HCT116 (cell line): ENCODE data around the gene SLC25A3. TPM values are rescaled to one million over a fixed set of nuclear protein-coding genes. Genes with fewer than 3 reads are reported as not detected.
A peak's percentile ranks its signal among the peaks of the same experiment; 100 is the strongest.

Source experiments
- ATAC-seq: fragments of 200-7000 bp; cut with Tn5 transposase; 2 replicates; pipeline ENCODE4 v1.9.1; 2020; ENCODE audit warnings: mild to moderate bottlenecking, moderate library complexity
- BruUV-seq: library from RNA; stranded (reverse); fragments of 400-500 nt; replicated peaks from 2 replicates; lab custom pipeline; 2021; lab: Mats Ljungman, UMichigan
- CTCF ChIA-PET: fragments of 300-600 bp; sonication (Branson Sonifier 250); formaldehyde crosslinking; loops from one replicate; lab custom pipeline; 2021; ENCODE audit warnings: antibody characterized with exemption; lab: Charles Lee
- POLR2A ChIA-PET: fragments of 300-600, 350-600 bp; sonication (Branson Sonifier 250); formaldehyde crosslinking; loops from one replicate; lab custom pipeline; 2021; ENCODE audit warnings: antibody characterized with exemption; lab: Charles Lee
- RAD21 ChIA-PET, 2 experiments: fragments of 300-600 bp; sonication (Branson Sonifier 250); formaldehyde crosslinking; loops; one replicate each; lab custom pipeline; 2023; ENCODE audit warnings: low total read pairs in 2 of 2; ENCODE audit not compliant: uncharacterized antibody in 2 of 2, unreplicated experiment in 2 of 2, low non-redundant PET in 1 of 2; lab: Charles Lee
- DNase-seq: peaks from one replicate; pipeline ENCODE4 v3.0.0-alpha.2; 2010; ENCODE audit warnings: low read depth, low spot score
- H2AFZ ChIP-seq: fragments of 200-600 bp; shearing (Covaris generic), sonication (generic); 2 replicates; pipeline ENCODE4 v1.6.1; 2017; ENCODE audit warnings: low read depth, mixed run types, mixed read lengths, antibody characterized with exemption, low read length; ENCODE audit not compliant: poor library complexity, severe bottlenecking
- H3K27ac ChIP-seq: 2 replicates; pipeline ENCODE4 v1.5.1; 2012; ENCODE audit warnings: low read depth, low read length
- H3K27me3 ChIP-seq: fragments of 200-600 bp; sonication (generic); 2 replicates; pipeline ENCODE4 v1.6.1; 2016; ENCODE audit warnings: mixed run types, low read length, mixed read lengths; ENCODE audit not compliant: insufficient read depth
- H3K36me3 ChIP-seq, 2 experiments: fragments of 200-500 bp in 1 of 2; fragments of 200-600 bp in 1 of 2; sonication (Bioruptor generic) in 1 of 2; sonication (generic) in 1 of 2; 2 replicates each; pipeline versions ENCODE4 v1.5.1 to v1.6.1; 2014 to 2016; ENCODE audit warnings: low read length in 2 of 2, inconsistent platforms in 1 of 2, mixed read lengths in 1 of 2, mixed run types in 1 of 2; ENCODE audit not compliant: insufficient read depth in 2 of 2, control insufficient read depth in 1 of 2
- H3K4me1 ChIP-seq, 2 experiments: fragments of 200-600 bp in 1 of 2; sonication (generic) in 1 of 2; 2 replicates each; pipeline versions ENCODE4 v1.5.1 to v1.6.1; 2012 to 2017; ENCODE audit warnings: low read length in 2 of 2, inconsistent platforms in 1 of 2, mild to moderate bottlenecking in 1 of 2, mixed read lengths in 1 of 2, mixed run types in 1 of 2, moderate library complexity in 1 of 2; ENCODE audit not compliant: insufficient read depth in 2 of 2, control insufficient read depth in 1 of 2
- H3K4me2 ChIP-seq: fragments of 200-600 bp; sonication (generic); 2 replicates; pipeline ENCODE4 v1.6.1; 2017; ENCODE audit warnings: mixed run types, low read length, mixed read lengths
- H3K4me3 ChIP-seq, 2 experiments: fragments of 200-600 bp in 1 of 2; sonication (generic) in 1 of 2; replicated peaks in 1 of 2; 2 replicates each; pipeline ENCODE4 v1.5.1; 2011 to 2016; ENCODE audit warnings: low read length in 2 of 2, control low read depth in 1 of 2, low read depth in 1 of 2, mild to moderate bottlenecking in 1 of 2, mixed read lengths in 1 of 2, mixed run types in 1 of 2
- H3K79me2 ChIP-seq: fragments of 200-600 bp; sonication (generic); 2 replicates; pipeline ENCODE4 v1.6.1; 2017; ENCODE audit warnings: mild to moderate bottlenecking, mixed run types, low read length, moderate library complexity, mixed read lengths; ENCODE audit not compliant: insufficient read depth
- H3K9ac ChIP-seq: fragments of 200-600 bp; sonication (generic); 2 replicates; pipeline ENCODE4 v1.6.1; 2016; ENCODE audit warnings: low read length, mixed read lengths
- H3K9me2 ChIP-seq: fragments of 200-600 bp; sonication (generic), shearing (Covaris generic); 2 replicates; pipeline ENCODE4 v1.6.1; 2017; ENCODE audit warnings: mixed run types, mild to moderate bottlenecking, moderate library complexity; ENCODE audit not compliant: insufficient read depth
- H3K9me3 ChIP-seq, 2 experiments: fragments of 200-500 bp in 1 of 2; fragments of 200-600 bp in 1 of 2; sonication (Bioruptor generic) in 1 of 2; sonication (generic) in 1 of 2; 2 replicates each; pipeline ENCODE4 v1.6.1; 2014 to 2017; ENCODE audit warnings: low read length in 2 of 2, mixed read lengths in 2 of 2, inconsistent platforms in 1 of 2, low read depth in 1 of 2, mild to moderate bottlenecking in 1 of 2, mixed run types in 1 of 2, moderate library complexity in 1 of 2; ENCODE audit not compliant: control insufficient read depth in 1 of 2, insufficient read depth in 1 of 2
- H4K20me1 ChIP-seq: fragments of 200-600 bp; sonication (generic), shearing (Covaris generic); 2 replicates; pipeline ENCODE4 v1.6.1; 2017; ENCODE audit warnings: mixed run types, mild to moderate bottlenecking, moderate library complexity; ENCODE audit not compliant: insufficient read depth
- CBX3 ChIP-seq: IDR thresholded peaks from 2 replicates; pipeline ENCODE4 v1.6.1; 2012; ENCODE audit warnings: low read depth
- CEBPB ChIP-seq: IDR thresholded peaks from 2 replicates; pipeline ENCODE4 v1.6.1; 2012; ENCODE audit warnings: low read depth
- ELF1 ChIP-seq: IDR thresholded peaks from 2 replicates; pipeline ENCODE4 v1.6.1; 2012; ENCODE audit warnings: low read depth, borderline replicate concordance
- EZH2 ChIP-seq: fragments of 200-600 bp; sonication (generic); IDR thresholded peaks from 2 replicates; pipeline ENCODE4 v1.6.1; 2017; ENCODE audit warnings: antibody characterized with exemption, mixed run types
- EZH2phosphoT487 ChIP-seq: fragments of 200-600 bp; IDR thresholded peaks from 2 replicates; pipeline ENCODE4 v1.6.1; 2018; ENCODE audit warnings: antibody characterized with exemption, borderline replicate concordance
- FOSL1 ChIP-seq: IDR thresholded peaks from 2 replicates; pipeline ENCODE4 v1.6.1; 2012; ENCODE audit warnings: low read depth
- JUND ChIP-seq: IDR thresholded peaks from 2 replicates; pipeline ENCODE4 v1.6.1; 2012
- POLR2A ChIP-seq: IDR thresholded peaks from 2 replicates; pipeline ENCODE4 v1.7.0; 2011; ENCODE audit warnings: borderline replicate concordance; ENCODE audit not compliant: insufficient read depth, insufficient read length; ENCODE audit errors: extremely low read depth
- POLR2AphosphoS5 ChIP-seq: IDR thresholded peaks from 2 replicates; pipeline ENCODE4 v1.6.1; 2011; ENCODE audit warnings: mild to moderate bottlenecking, low read depth, low read length, moderate library complexity
- RAD21 ChIP-seq: IDR thresholded peaks from 2 replicates; pipeline ENCODE4 v1.6.1; 2012; ENCODE audit warnings: low read depth, mild to moderate bottlenecking
- REST ChIP-seq: IDR thresholded peaks from 2 replicates; pipeline ENCODE4 v1.6.1; 2012; ENCODE audit warnings: low read depth
- SIN3A ChIP-seq: IDR thresholded peaks from 2 replicates; pipeline ENCODE4 v1.6.1; 2012; ENCODE audit warnings: low read depth
- SP1 ChIP-seq: IDR thresholded peaks from 2 replicates; pipeline ENCODE4 v1.6.1; 2012; ENCODE audit warnings: low read depth
- SRF ChIP-seq: IDR thresholded peaks from 2 replicates; pipeline ENCODE4 v1.6.1; 2012; ENCODE audit warnings: low read depth
- TCF7L2 ChIP-seq: IDR thresholded peaks from 2 replicates; pipeline ENCODE4 v1.7.0; 2011; ENCODE audit warnings: borderline replicate concordance, inconsistent platforms; ENCODE audit not compliant: insufficient read depth, insufficient read length; ENCODE audit errors: extremely low read depth
- YY1 ChIP-seq: IDR thresholded peaks from 2 replicates; pipeline ENCODE4 v1.6.1; 2011; ENCODE audit warnings: low read length, low read depth, moderate library complexity, mild to moderate bottlenecking; ENCODE audit not compliant: insufficient replicate concordance; ENCODE audit errors: extremely low read depth
- ZNF274 ChIP-seq: fragments of 200-500 bp; sonication (Bioruptor generic); IDR thresholded peaks from 2 replicates; pipeline ENCODE4 v1.6.1; 2014; ENCODE audit warnings: mild to moderate bottlenecking, low read depth, low read length, inconsistent platforms
- intact Hi-C: fragments of 100-400 bp; cut with micrococcal nuclease; formaldehyde crosslinking; loops from 2 replicates; pipeline ENCODE4 v1.10.0; 2022
- total RNA-seq: library from RNA; stranded (reverse); gene quantifications from one replicate; pipeline ENCODE4 v1.2.1, GENCODE V29; 2021; ENCODE audit not compliant: unreplicated experiment
- TF ChIP-seq, protein P1 (sequence below): IDR thresholded peaks from 2 replicates; pipeline ENCODE4 v1.6.1; 2012

Gene SLC25A3
- total RNA-seq, 1 experiment from 2014 or later: 927 TPM

DNA sequence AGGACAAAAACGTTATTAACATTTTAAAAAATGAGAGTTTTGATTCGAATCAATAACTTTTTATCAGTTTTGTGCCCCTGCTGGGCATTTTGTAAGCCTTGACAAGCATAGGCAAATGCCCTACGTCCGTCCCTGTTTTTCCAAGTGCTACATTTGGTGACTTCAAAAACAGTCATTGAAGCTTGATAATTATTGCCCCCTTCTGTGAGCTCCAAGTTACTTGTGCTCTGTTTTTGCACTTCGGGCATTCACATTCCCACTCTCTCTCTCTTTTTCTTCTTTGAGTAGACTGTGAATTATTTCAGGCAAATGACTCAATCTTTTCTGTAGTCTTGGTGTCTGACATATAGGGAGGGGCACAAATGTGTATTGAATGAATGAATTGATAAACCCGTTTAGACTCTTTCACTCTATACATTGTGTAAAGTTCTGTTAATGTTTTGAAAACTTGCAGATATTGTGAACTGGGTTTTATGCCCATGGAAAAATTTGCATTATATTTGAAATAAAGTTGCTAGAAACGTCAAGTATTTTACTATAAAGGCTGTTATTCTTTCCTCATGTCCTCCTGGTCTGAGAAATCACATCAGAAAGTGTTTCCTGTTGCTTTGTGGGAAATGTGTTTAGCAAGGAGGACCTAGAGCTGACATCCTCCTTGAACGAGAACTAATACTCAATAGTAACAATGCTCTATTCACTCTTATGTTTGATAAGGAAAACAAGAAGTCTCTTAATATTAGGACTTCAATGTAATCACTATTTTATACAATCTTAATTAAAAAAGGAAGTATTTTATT lies 53.0 kb downstream of the SLC25A3 start (continued):
- TF ChIP-seq EZH2 (no peak), SRF (no peak), POLR2AphosphoS5 (no peak), SP1 (no peak), TCF7L2 (no peak), RAD21 (peak; percentile 24; the same call in 1 of the 2 replicates), YY1 (no peak), CEBPB (no peak), SIN3A (peak; percentile 17; the same call in 1 of the 2 replicates), REST (no peak), FOSL1 (no peak)

- DNase-seq: no peak
- Histone ChIP-seq H4K20me1 (no peaks in the 10 kb centered on the region), H3K4me2 (no peak overlapping the region), H3K27me3 (no peaks in the 10 kb centered on the region), H3K4me1 (peaks cover 1 to 8% of the 10 kb centered on the region in 2 experiments; a peak in 3 of 4 replicates), H3K9ac (no peak overlapping the region)
- intact Hi-C loops: no loop called here
- TF ChIP-seq CBX3: no peak
- no peak for TF ChIP-seq ZNF274
- no peak for TF ChIP-seq TCF7L2
- TF ChIP-seq ELF1: no peak
- no peak for TF ChIP-seq JUND
- no peak for TF ChIP-seq POLR2A
- TF ChIP-seq, protein P1, sequence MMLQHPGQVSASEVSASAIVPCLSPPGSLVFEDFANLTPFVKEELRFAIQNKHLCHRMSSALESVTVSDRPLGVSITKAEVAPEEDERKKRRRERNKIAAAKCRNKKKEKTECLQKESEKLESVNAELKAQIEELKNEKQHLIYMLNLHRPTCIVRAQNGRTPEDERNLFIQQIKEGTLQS: no peak
- no peak for TF ChIP-seq EZH2phosphoT487
- TF ChIP-seq RAD21: no peak
- TF ChIP-seq SRF: no peak
- no peak for TF ChIP-seq POLR2AphosphoS5
- TF ChIP-seq, all 23 proteins: peak for 0
- no TSS peak for BruUV-seq
- no peak overlapping the region for H3K4me3 ChIP-seq
- ChIA-PET POLR2A (no interaction called here), CTCF (interaction anchor here (1.4 kb wide), 1 partner anchor 84 kb away, joined by 8 read pairs; no protein-coding TSS in a partner anchor), RAD21 (no interaction called here)
- peaks cover 5% of the 10 kb centered on the region for H3K79me2 ChIP-seq
- no peak overlapping the region for H2AFZ ChIP-seq
- peaks cover 0 to 29% of the 10 kb centered on the region in 2 experiments; a peak in 2 of 4 replicates for H3K36me3 ChIP-seq
- H3K9me2 ChIP-seq: no peaks in the 10 kb centered on the region
- H3K27ac ChIP-seq: no peak overlapping the region
- H3K9me3 ChIP-seq: no peaks in the 10 kb centered on the region
- ATAC-seq: no peak
These were observed 57.8 kb downstream of the SLC25A3 start for GRCh38 chr12:98651328-98651727.
